ENCODE measurements around the gene UBTF.

UBTF gene

GRCh38 chr17:44167181-44167861 is 52.2 kb downstream of the UBTF start:
- DNase-seq: no peak

GRCh38 chr17:44164476-44164875 is 55.0 kb downstream of the UBTF start:
- no peak for DNase-seq

DNA sequence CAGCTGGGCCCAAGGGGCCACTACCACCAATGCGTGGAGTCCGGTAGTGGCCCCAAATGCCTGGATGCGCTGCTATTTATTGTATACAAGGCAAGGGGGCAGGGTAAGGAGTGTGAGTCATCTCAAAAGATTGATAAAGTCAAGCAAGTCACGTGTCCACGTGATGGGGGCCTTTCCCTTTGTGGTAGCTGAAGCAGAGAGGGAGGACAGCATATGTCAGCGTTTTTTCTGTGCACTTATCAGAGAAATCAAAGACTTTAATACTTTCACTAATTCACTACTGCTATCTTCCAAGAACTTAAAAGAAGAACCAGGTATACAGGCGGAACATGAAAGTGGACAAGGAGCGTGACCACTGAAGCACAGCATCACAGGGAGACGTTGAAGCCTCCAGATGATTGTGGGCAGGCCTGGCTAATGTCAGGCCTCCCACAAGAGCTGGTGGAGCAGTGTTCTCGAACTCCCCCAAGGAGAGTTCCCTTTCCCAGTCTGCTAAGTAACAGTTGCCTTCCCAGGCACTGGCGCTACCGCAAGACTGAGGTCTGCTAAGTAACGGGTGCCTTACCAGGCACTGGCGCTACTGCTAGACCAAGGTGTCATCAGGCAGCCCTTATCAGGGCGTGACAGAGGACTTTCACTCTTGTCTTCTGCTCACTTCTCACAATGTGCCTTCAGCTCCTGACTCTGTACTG is 59.8 kb downstream of the UBTF start:
- DNase-seq: peak; percentile 27 to 64

DNA sequence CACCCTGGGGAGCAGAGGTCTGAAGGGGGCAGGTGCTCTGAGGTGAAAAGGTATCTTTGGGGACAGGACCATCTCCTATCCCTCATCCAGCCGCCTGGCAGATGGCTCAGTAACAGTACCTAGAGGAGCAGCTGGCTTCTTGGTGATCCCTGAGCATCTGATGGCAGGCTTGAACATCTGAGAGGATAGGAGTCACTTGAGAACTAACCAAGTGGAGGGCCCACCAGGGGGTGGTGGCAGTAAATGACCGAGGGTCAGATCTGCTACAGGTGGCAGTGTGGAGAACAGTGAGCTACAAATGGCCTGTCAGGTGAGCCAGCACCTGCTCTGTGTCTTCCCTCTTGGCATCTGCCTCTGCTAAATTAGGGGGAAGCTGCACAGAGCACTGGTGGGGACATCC is 64.0 kb downstream of the UBTF start:
- DNase-seq: no peak

Data from CD4-positive, alpha-beta T cell treated with Interleukin-4 for 1 hour (primary cell).